ENCODE results near the gene HECTD4.

The HECTD4 gene

DNA sequence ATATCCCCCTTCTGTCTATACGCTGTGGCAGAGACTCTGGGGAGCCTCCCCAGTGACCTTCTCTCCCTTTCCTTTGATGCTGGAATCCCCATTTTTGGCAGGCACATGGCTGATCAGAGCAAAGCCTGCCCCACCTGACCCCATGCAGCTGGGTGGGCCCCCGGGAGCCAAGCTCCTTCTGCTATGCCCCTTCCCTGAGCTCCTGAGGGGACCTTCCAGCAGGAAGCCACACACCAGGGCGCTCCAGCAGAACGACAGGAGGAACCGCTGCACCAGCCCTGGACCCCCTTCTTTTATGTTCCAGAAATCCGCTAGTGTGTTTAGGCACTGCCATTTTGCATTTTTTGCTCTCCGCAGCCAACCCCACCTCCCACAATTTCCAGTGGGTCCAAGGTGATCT lies 212.3 kb downstream of the HECTD4 start:
- H3K27ac ChIP-seq: no peak overlapping the region
- TF ChIP-seq ZFX (IDR thresholded peaks at IDR 0.05; ENCODE audit: borderline replicate concordance): no peak

DNA sequence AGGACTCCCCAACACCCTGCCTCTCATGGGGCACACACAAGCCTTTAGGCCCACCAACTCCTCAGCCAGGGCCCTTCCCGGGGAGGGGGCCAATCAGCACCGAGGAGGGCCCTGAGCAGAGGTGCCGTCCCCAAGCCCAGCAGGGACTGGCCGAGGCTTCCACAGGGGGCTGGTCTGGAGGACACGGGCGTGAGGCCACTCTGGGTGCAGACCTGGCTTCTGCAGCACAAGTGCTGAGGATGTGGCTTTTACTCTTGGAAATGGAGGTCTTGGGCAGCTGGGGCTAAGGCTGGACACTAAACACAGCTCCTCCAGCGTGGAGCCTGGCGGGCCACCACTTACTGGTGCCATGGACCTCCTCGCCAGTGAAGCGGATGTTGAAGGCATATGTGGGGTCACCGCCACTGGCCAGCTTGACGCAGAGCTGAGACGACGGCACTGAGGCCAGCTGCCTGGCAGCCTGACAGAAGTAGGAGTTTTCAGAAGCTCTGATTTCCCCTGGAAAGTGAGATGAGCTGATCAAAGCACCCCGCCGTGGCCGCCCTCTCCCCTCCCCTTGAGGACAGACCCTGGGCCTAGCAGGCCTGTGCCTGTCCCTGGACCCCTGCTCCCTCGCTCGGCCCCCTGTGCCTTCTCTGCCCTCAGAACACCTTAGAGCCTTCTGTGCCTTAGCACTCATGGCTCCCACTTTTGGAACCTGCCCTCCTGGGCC lies 212.9 kb downstream of the HECTD4 start:
- H3K27ac ChIP-seq: no peak overlapping the region
- TF ChIP-seq, protein P1, sequence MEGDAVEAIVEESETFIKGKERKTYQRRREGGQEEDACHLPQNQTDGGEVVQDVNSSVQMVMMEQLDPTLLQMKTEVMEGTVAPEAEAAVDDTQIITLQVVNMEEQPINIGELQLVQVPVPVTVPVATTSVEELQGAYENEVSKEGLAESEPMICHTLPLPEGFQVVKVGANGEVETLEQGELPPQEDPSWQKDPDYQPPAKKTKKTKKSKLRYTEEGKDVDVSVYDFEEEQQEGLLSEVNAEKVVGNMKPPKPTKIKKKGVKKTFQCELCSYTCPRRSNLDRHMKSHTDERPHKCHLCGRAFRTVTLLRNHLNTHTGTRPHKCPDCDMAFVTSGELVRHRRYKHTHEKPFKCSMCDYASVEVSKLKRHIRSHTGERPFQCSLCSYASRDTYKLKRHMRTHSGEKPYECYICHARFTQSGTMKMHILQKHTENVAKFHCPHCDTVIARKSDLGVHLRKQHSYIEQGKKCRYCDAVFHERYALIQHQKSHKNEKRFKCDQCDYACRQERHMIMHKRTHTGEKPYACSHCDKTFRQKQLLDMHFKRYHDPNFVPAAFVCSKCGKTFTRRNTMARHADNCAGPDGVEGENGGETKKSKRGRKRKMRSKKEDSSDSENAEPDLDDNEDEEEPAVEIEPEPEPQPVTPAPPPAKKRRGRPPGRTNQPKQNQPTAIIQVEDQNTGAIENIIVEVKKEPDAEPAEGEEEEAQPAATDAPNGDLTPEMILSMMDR (IDR thresholded peaks at IDR 0.05): no peak
- no peak for TF ChIP-seq ZFX (IDR thresholded peaks at IDR 0.05; ENCODE audit: borderline replicate concordance)

DNA sequence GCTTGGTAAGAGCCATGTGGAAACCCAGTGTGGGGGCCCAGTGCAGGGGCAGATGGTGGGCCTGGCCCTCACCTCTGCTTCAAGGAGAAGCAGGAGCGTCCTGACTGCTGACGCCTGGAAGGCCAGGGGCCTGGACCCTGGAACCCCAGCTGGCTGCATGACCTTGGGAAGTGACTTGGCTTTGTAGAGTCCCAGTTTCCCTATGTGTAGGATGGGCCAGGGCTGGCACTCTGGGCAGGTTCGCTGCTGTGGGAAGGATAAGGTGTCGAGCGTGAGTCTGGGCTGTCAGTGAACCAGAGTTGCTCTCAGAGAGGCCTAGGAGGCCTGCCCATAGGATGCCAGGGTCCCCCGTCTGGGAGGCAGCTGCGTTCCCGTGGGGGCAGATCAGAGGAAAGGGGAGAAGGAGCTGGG lies 213.7 kb downstream of the HECTD4 start:
- TF ChIP-seq, protein P1 (IDR thresholded peaks at IDR 0.05): no peak
- no peak for TF ChIP-seq ZFX (IDR thresholded peaks at IDR 0.05; ENCODE audit: borderline replicate concordance)
- no peak overlapping the region for H3K27ac ChIP-seq

DNA sequence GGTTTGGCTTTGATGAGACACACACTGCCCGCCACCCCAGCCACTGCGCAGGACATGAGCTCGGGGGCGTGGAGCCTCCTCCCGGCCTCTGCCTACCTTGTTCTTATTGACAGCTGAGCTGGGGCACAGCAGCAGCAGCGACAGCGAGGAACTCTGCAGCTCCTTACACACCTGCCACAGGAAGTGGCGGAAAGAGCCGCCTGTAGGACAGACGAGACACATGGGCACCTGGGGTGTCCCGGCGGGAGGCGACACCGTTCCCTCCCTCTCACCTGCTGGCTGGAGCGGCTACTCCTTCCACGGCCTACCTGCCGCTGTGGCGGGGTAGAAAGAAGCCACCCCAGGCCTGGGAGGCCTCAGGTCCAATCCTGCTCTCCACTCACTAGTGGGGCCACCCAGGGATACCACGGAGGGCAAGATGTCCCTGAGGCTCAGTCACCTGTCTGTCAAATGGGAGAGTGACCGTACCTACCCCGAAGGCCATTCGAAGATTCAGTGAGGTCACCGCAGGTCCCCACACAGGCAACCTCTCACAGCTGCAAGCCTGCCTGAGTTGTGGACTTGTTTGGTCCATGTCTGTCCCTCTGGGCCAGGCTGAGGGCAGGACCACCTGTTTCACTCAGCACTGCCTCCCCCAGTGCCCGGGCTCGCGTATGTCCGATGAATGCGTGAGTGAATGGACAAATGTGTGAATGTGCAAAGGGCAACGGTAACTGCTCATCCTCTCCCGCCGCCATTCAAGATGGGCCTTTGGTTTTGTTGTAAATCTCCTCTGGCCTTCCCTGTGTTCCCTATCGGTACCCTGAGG lies 214.3 kb downstream of the HECTD4 start:
- no peak for TF ChIP-seq ZFX (IDR thresholded peaks at IDR 0.05; ENCODE audit: borderline replicate concordance)
- TF ChIP-seq, protein P1 (IDR thresholded peaks at IDR 0.05): no peak
- H3K27ac ChIP-seq: no peak overlapping the region

DNA sequence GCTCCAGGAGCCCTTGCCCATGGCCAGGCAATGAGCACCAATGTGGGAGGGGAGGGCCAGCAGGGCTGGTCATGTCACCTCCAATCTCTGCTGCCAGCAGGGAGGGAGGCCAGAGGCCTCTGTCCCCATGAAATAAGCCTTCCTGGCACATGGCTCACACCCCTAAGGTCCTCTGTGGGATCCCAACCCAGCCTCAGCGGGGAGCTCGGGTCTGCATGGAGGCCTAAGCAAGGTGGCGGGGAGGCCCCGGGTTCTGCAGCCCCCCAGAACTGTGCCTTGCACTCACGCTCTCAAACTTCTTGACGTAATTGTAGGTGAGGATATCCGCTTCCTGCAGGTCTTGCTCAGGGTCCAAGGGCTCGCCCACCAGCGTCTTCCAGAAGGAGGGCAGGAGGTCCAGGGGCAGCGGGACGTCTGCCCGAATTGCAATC lies 215.2 kb downstream of the HECTD4 start:
- TF ChIP-seq, protein P1 (IDR thresholded peaks at IDR 0.05): no peak
- no peak for TF ChIP-seq ZFX (IDR thresholded peaks at IDR 0.05; ENCODE audit: borderline replicate concordance)
- H3K27ac ChIP-seq: no peak overlapping the region

DNA sequence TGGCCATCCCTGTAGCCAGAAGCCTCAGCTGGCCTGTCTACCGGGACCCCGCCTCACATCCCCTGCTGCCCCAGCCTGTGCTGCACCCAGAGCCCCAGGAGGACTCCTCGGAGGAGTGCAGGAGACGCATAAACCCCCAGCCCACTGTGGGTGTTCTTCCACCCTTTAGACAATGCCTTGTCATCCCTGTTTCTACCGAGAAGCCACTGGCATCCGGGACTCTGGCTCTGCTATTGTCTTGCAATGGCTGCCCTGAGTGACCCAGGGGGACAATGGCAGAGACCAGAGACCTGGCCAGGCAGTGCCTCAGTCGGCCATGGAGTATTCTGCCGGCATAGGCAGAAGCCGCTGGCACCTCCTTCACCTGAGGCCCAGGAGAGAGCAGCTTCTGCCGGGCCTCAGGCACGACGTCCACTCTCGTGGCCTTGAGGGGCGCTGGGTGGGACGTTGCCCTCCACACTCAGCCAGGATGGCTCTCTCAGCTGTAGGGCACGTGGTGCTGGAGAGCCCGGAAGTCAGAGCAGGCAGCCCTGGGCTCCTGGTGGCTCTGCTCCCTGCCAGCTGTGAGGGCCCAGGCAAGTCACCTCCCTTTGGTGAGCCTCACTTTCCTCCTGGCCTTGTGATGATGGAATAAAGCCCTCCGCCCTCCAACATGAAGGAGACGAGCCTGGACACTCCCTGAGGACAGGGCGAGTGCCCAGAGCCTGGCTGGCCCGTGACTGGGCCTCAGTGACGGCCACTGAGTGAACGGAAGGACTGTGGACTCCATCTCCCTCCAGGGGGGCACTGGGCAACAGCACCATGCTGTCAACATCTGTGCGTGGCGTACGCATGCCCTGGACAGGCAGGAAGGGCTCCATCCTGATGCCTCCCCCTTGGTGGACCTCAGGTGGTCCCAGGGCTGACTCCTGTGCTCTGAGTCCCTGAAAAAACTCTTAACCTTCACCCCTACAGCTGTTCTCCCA lies 215.9 kb downstream of the HECTD4 start:
- TF ChIP-seq, protein P1 (IDR thresholded peaks at IDR 0.05): no peak
- TF ChIP-seq ZFX (IDR thresholded peaks at IDR 0.05; ENCODE audit: borderline replicate concordance): no peak
- no peak overlapping the region for H3K27ac ChIP-seq

DNA sequence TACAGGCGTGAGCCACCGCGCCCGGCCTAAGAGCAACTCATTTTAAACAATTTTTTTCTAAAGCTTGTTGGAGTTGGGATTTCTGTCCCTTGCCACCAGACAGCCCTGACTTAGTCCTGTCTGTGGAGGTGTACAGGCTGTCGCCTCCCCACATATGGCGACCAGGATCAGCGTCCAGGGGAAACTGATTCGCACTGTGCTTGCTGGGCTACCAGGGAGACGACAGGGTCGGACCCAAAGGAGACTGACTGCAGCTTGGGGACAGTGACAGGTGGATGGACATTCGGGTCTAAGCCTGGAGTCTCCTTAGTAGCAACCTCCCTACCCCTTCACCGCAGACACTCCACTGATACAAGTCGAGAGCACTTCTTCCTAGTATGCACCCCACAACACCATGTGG lies 216.6 kb downstream of the HECTD4 start:
- H3K27ac ChIP-seq: no peak overlapping the region
- TF ChIP-seq, protein P1 (IDR thresholded peaks at IDR 0.05): no peak
- no peak for TF ChIP-seq ZFX (IDR thresholded peaks at IDR 0.05; ENCODE audit: borderline replicate concordance)
